Measurements from ENCODE around the gene KRTAP3-3.
"Not testable (repeated sequence)": the region's sequence is repeated elsewhere in the genome, so short reads cannot be mapped to it uniquely, and the experiment has no call there.

GRCh38 chr17:40999563-40999962 lies 5.6 kb upstream of the KRTAP3-3 start, which contains the start of gene KRTAP3-2:
- TF ChIP-seq CTCF (IDR thresholded peaks at IDR 0.05 in 8 of 11, conservative IDR thresholded peaks at IDR 0.05 in 3 of 11); POLR2A (IDR thresholded peaks at IDR 0.05); POLR2AphosphoS5 (IDR thresholded peaks at IDR 0.05): not testable (repeated sequence)

All from spleen (tissue), 7 donors.